Measurements from ENCODE around the gene CDK11A.
A peak's percentile ranks its signal among the peaks of the same experiment; 100 is the strongest.
"Not testable (repeated sequence)": the region's sequence is repeated elsewhere in the genome, so short reads cannot be mapped to it uniquely, and the experiment has no call there.

CDK11A gene

GRCh38 chr1:1669468-1670440, 54.4 kb downstream of the CDK11A start:
- no peak for TF ChIP-seq ZNF384 (IDR thresholded peaks at IDR 0.05)
- TF ChIP-seq FOXA1 (IDR thresholded peaks at IDR 0.05) = no peak
- no peak for TF ChIP-seq LEF1 (IDR thresholded peaks at IDR 0.05; ENCODE audit: borderline replicate concordance)
- TF ChIP-seq L3MBTL2 (conservative IDR thresholded peaks at IDR 0.05) = no peak
- no peak for TF ChIP-seq SUZ12 (IDR thresholded peaks at IDR 0.05)
- no peak for TF ChIP-seq PKNOX1 (IDR thresholded peaks at IDR 0.05)
- no peak for TF ChIP-seq NFRKB (IDR thresholded peaks at IDR 0.05)
- ChIA-PET POLR2A (no interaction called here), CTCF (no interaction called here)
- peak; percentile 3 for DNase-seq (ENCODE audit: extremely low spot score)

GRCh38 chr1:1666526-1666925, 57.6 kb downstream of the CDK11A start:
- no peak for DNase-seq (ENCODE audit: extremely low spot score)
- TF ChIP-seq ARNT (IDR thresholded peaks at IDR 0.05) (no peak), FOXM1 (IDR thresholded peaks at IDR 0.05; ENCODE audit: borderline replicate concordance) (no peak), PKNOX1 (IDR thresholded peaks at IDR 0.05) (no peak), ZNF384 (IDR thresholded peaks at IDR 0.05) (no peak), LEF1 (IDR thresholded peaks at IDR 0.05; ENCODE audit: borderline replicate concordance) (no peak), FOXA1 (IDR thresholded peaks at IDR 0.05) (no peak), ELF4 (IDR thresholded peaks at IDR 0.05) (no peak), FOXK2 (IDR thresholded peaks at IDR 0.05) (no peak), NFRKB (IDR thresholded peaks at IDR 0.05) (no peak), SUZ12 (IDR thresholded peaks at IDR 0.05) (no peak), HDGF (IDR thresholded peaks at IDR 0.05; ENCODE audit: borderline replicate concordance) (no peak)
- CTCF ChIA-PET = no interaction called here
- POLR2A ChIA-PET = interaction anchor here (1.1 kb wide), 1 partner anchor 20 kb away, joined by 3 read pairs; no protein-coding TSS in a partner anchor

- peak; percentile 64 for DNase-seq (ENCODE audit: extremely low spot score)
- ChIA-PET CTCF (interaction anchor here (1.0 kb wide), 1 partner anchor 12 kb away, joined by 3 read pairs; no protein-coding TSS in a partner anchor), POLR2A (interaction anchor here (1.1 kb wide), 1 partner anchor 21 kb away, joined by 3 read pairs; no protein-coding TSS in a partner anchor)
- TF ChIP-seq HDGF (IDR thresholded peaks at IDR 0.05; ENCODE audit: borderline replicate concordance) (no peak), SUZ12 (IDR thresholded peaks at IDR 0.05) (no peak), ZNF384 (IDR thresholded peaks at IDR 0.05) (no peak), TARDBP (IDR thresholded peaks at IDR 0.05) (no peak)
Observed at GRCh38 chr1:1665815-1666251, 58.3 kb downstream of the CDK11A start.

- ChIA-PET POLR2A (interaction anchor here (1.1 kb wide), 1 partner anchor 22 kb away, joined by 3 read pairs; no protein-coding TSS in a partner anchor), CTCF (interaction anchor here (1.0 kb wide), 1 partner anchor 13 kb away, joined by 3 read pairs; no protein-coding TSS in a partner anchor)
- peak; percentile 3 for DNase-seq (ENCODE audit: extremely low spot score)
- no peak for TF ChIP-seq SUZ12 (IDR thresholded peaks at IDR 0.05)
- TF ChIP-seq LEF1 (IDR thresholded peaks at IDR 0.05; ENCODE audit: borderline replicate concordance) = no peak
- TF ChIP-seq ZNF384 (IDR thresholded peaks at IDR 0.05) = no peak
- no peak for TF ChIP-seq ARNT (IDR thresholded peaks at IDR 0.05)
- no peak for TF ChIP-seq SP1 (IDR thresholded peaks at IDR 0.05)
- no peak for TF ChIP-seq L3MBTL2 (conservative IDR thresholded peaks at IDR 0.05)
- no peak for TF ChIP-seq ELF4 (IDR thresholded peaks at IDR 0.05)
- no peak for TF ChIP-seq FOXM1 (IDR thresholded peaks at IDR 0.05; ENCODE audit: borderline replicate concordance)
- TF ChIP-seq CTBP1 (IDR thresholded peaks at IDR 0.05; ENCODE audit: borderline replicate concordance) = no peak
Observed at GRCh38 chr1:1664941-1665814, 59.0 kb downstream of the CDK11A start.

GRCh38 chr1:1664318-1664717, 59.8 kb downstream of the CDK11A start:
- CTCF ChIA-PET; POLR2A ChIA-PET; DNase-seq (ENCODE audit: extremely low spot score): not testable (repeated sequence)

- CTCF ChIA-PET, POLR2A ChIA-PET: not testable (repeated sequence)
Observed at GRCh38 chr1:1662830-1663560, 61.2 kb downstream of the CDK11A start.

GRCh38 chr1:1662392-1662791, 61.8 kb downstream of the CDK11A start:
- POLR2A ChIA-PET; CTCF ChIA-PET; DNase-seq (ENCODE audit: extremely low spot score): not testable (repeated sequence)

More at GRCh38 chr1:1662830-1663560, 61.2 kb downstream of the CDK11A start:
- DNase-seq (ENCODE audit: extremely low spot score) = not testable (repeated sequence)
